Karpas-422 (cell line): ENCODE data around the gene GRK5. TPM values are rescaled to one million over a fixed set of nuclear protein-coding genes. Genes with fewer than 3 reads are reported as not detected.
A peak's percentile ranks its signal among the peaks of the same experiment; 100 is the strongest.
"Not testable (repeated sequence)": the region's sequence is repeated elsewhere in the genome, so short reads cannot be mapped to it uniquely, and the experiment has no call there.

ENCODE experiments used
- DNase-seq: peaks from one replicate; pipeline ENCODE4 v3.0.0-alpha.2; 2015
- H2AFZ ChIP-seq: fragments of 200-600 bp; sonication (generic); 2 replicates; pipeline ENCODE4 v1.6.1; 2014; ENCODE audit warnings: antibody characterized with exemption, low read length, mixed read lengths
- H3K27ac ChIP-seq: fragments of 200-600 bp; sonication (generic); 2 replicates; pipeline ENCODE4 v1.5.1; 2014; ENCODE audit warnings: mild to moderate bottlenecking, low read length, moderate library complexity
- H3K27me3 ChIP-seq: fragments of 200-600 bp; sonication (generic); 2 replicates; pipeline ENCODE4 v1.6.1; 2014; ENCODE audit warnings: low read length, mixed read lengths
- H3K36me3 ChIP-seq: fragments of 200-600 bp; sonication (generic); 2 replicates; pipeline ENCODE4 v1.6.1; 2014; ENCODE audit warnings: low read length, mixed read lengths; ENCODE audit not compliant: insufficient read depth
- H3K4me1 ChIP-seq: fragments of 200-600 bp; sonication (generic); 2 replicates; pipeline ENCODE4 v1.6.1; 2014; ENCODE audit warnings: mild to moderate bottlenecking, low read length, mixed read lengths
- H3K4me2 ChIP-seq: fragments of 200-600 bp; sonication (generic); 2 replicates; pipeline ENCODE4 v1.6.1; 2014; ENCODE audit warnings: low read length, low read depth, mild to moderate bottlenecking; ENCODE audit not compliant: poor library complexity, severe bottlenecking
- H3K4me3 ChIP-seq: fragments of 200-600 bp; sonication (generic); 2 replicates; pipeline ENCODE4 v1.5.1; 2014; ENCODE audit warnings: mild to moderate bottlenecking, antibody characterized with exemption, low read length, mixed read lengths
- H3K79me2 ChIP-seq: fragments of 200-600 bp; sonication (generic); 2 replicates; pipeline ENCODE4 v1.6.1; 2014; ENCODE audit warnings: mild to moderate bottlenecking, low read length, mixed read lengths
- H3K9ac ChIP-seq: fragments of 200-600 bp; sonication (generic); 2 replicates; pipeline ENCODE4 v1.6.0; 2014; ENCODE audit warnings: low read length
- H3K9me2 ChIP-seq: fragments of 200-600 bp; sonication (generic), shearing (Covaris generic); replicated peaks from 2 replicates; pipeline ENCODE4 v1.6.0; 2014; ENCODE audit warnings: mild to moderate bottlenecking, low read length, moderate library complexity; ENCODE audit not compliant: insufficient read depth
- H3K9me3 ChIP-seq: fragments of 300-700, 200-600 bp; sonication (generic); 2 replicates; pipeline ENCODE4 v1.6.1; 2014; ENCODE audit warnings: low read length, mixed read lengths
- H4K20me1 ChIP-seq: fragments of 200-600 bp; sonication (generic); 2 replicates; pipeline ENCODE4 v1.6.1; 2014; ENCODE audit warnings: mild to moderate bottlenecking, antibody characterized with exemption, low read length, low read depth; ENCODE audit not compliant: insufficient read depth
- total RNA-seq: library from RNA; depleted of rRNA; stranded (reverse); fragments of >200 nt; shearing (Covaris generic); gene quantifications from 2 replicates; pipeline ENCODE4 v1.2.3, GENCODE V29; 2014; ENCODE audit warnings: low replicate concordance

Gene GRK5
- total RNA-seq, 1 experiment from 2014 or later, result 4.5 TPM

GRCh38 chr10:119431034-119431772, 223.8 kb downstream of the GRK5 start:
- no peak for DNase-seq
- Histone ChIP-seq H4K20me1 (no peaks in the 10 kb centered on the region), H3K9me2 (no peaks in the 10 kb centered on the region), H2AFZ (no peak overlapping the region), H3K36me3 (peaks cover 13% of the 10 kb centered on the region), H3K27me3 (no peaks in the 10 kb centered on the region), H3K27ac (no peak overlapping the region), H3K9ac (no peak overlapping the region), H3K79me2 (no peaks in the 10 kb centered on the region), H3K4me1 (no peaks in the 10 kb centered on the region), H3K4me3 (no peak overlapping the region), H3K9me3 (peaks cover 4% of the 10 kb centered on the region; the same call in 1 of the 2 replicates), H3K4me2 (no peak overlapping the region)

GRCh38 chr10:119431773-119432135, 224.4 kb downstream of the GRK5 start:
- H3K27ac ChIP-seq, result no peak overlapping the region
- H3K9me2 ChIP-seq, result no peaks in the 10 kb centered on the region
- no peak overlapping the region for H3K4me2 ChIP-seq
- no peak overlapping the region for H3K4me3 ChIP-seq
- H3K36me3 ChIP-seq, result peaks cover 8% of the 10 kb centered on the region
- H3K9me3 ChIP-seq, result peaks cover 4% of the 10 kb centered on the region; the same call in 1 of the 2 replicates
- no peaks in the 10 kb centered on the region for H3K27me3 ChIP-seq
- H4K20me1 ChIP-seq, result no peaks in the 10 kb centered on the region
- H3K9ac ChIP-seq, result no peak overlapping the region
- H2AFZ ChIP-seq, result no peak overlapping the region
- H3K4me1 ChIP-seq, result no peaks in the 10 kb centered on the region
- no peaks in the 10 kb centered on the region for H3K79me2 ChIP-seq
- DNase-seq, result no peak

DNA sequence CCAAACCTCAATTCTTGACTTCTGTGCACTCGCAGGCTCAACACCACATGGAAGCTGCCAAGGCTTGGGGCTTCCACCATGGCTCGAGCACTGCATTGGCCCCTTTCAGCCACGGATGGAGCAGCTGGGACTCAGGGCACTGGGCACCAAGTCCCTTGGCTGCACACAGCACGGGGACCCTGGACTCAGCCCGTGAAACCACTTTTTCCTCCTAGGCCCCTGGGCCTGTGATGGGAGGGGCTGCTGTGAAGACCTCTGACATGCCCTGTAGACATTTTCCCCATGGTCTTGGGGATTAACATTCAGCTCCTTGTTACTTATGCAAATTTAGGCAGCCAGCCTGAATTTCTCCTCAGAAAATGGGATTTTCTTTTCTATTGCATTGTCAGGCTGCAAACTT, 227.6 kb downstream of the GRK5 start:
- not testable (repeated sequence) for H4K20me1 ChIP-seq, H3K36me3 ChIP-seq, H3K4me3 ChIP-seq

DNA sequence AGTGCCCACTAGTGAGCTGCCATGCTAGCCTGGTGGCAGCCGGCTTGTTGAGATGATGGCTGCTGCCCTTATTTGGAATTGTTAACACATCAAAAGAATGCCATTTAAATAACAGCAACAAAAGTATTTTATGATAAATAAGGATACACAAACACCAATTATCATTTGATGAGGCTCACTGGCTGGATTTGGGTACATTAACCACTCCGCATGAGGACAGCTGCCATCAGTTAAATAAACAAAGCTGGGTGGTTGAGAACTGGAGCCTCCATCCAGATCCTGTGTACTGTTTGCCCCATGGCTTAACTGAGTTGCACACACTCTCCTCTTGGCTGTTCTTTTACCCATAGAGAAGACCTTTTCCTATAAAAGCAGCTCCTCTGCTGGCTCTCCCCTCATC, 231.3 kb downstream of the GRK5 start:
- H3K4me1 ChIP-seq, result peaks cover 22% of the 10 kb centered on the region
- no peak for DNase-seq
- H3K4me2 ChIP-seq, result no peak overlapping the region
- no peak overlapping the region for H3K9ac ChIP-seq
- H3K9me3 ChIP-seq, result no peaks in the 10 kb centered on the region
- H3K79me2 ChIP-seq, result no peaks in the 10 kb centered on the region
- no peak overlapping the region for H3K4me3 ChIP-seq
- no peaks in the 10 kb centered on the region for H3K27me3 ChIP-seq
- no peaks in the 10 kb centered on the region for H4K20me1 ChIP-seq
- no peaks in the 10 kb centered on the region for H3K9me2 ChIP-seq
- no peak overlapping the region for H3K27ac ChIP-seq
- no peak overlapping the region for H2AFZ ChIP-seq
- H3K36me3 ChIP-seq, result no peaks in the 10 kb centered on the region

More for the DNA sequence above, 227.6 kb downstream of the GRK5 start:
- not testable (repeated sequence) for H3K9me2 ChIP-seq, H3K4me1 ChIP-seq, H3K27ac ChIP-seq, DNase-seq, H3K27me3 ChIP-seq, H3K9me3 ChIP-seq, H2AFZ ChIP-seq, H3K9ac ChIP-seq, H3K79me2 ChIP-seq, H3K4me2 ChIP-seq

DNA sequence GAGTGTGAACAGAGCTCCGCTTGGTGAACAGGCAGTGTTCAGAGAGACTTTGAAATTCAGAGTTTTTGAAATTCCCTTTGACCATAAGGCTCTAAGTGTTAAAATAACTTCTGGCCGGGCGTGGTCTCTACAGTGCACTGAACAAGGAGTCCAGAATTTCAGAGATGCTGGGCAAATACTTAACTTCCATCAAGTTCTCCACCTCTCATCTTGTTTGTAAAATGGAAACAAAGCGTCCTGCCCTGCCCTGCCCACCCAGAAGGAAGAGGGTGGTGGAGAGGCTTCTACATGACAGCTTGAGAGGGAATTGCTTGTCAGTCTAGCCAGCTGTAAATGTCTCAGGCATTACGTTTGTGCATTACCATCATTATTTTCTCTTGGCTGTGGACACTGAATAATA, 232.6 kb downstream of the GRK5 start:
- Histone ChIP-seq H3K79me2 (no peaks in the 10 kb centered on the region), H3K9me2 (no peaks in the 10 kb centered on the region), H3K9ac (no peak overlapping the region), H2AFZ (no peak overlapping the region), H3K4me1 (peaks cover 22% of the 10 kb centered on the region), H3K27ac (no peak overlapping the region), H3K9me3 (no peaks in the 10 kb centered on the region), H4K20me1 (no peaks in the 10 kb centered on the region), H3K4me3 (no peak overlapping the region), H3K4me2 (no peak overlapping the region), H3K27me3 (no peaks in the 10 kb centered on the region), H3K36me3 (no peaks in the 10 kb centered on the region)
- DNase-seq, result no peak

DNA sequence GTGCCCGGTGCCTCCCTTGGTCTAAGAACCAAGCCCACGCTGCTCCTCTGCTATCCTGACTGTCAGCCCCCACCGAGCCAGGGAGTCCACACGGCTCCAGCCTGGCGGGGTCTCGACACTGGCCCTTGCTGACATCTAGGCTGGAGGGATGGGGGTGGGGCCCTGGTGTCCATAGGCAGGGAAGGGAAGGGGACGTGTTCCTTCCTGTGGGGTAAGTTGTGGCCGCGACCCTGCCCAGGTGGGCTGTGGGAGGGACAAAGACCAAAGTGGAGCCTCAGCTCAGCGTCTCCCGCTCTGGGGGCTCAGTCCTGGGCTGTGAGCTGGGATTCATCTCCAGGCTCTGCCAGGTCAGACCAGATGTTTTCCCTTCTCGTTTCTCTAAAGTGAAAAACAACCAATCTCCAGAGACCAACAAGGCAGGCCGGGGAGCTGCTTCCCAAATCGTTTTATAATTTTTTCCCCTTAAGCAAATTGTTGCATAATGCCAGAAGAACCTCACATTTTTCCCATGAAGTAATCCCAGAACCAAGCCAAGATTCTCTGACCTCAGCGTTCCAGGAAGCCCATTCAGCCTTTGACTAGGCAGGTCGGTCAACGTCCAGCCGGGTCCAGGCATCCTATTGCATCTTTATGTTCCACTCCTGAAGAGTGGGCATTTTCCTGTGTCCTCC, 233.9 kb downstream of the GRK5 start:
- H4K20me1 ChIP-seq, result no peaks in the 10 kb centered on the region
- peaks cover 29% of the 10 kb centered on the region for H3K4me1 ChIP-seq
- H3K9me3 ChIP-seq, result no peaks in the 10 kb centered on the region
- no peak for DNase-seq
- H3K36me3 ChIP-seq, result no peaks in the 10 kb centered on the region
- 0 out of 2 replicates have a peak overlapping the region, but pooled peaks have one; percentile 57 for H3K27ac ChIP-seq
- no peaks in the 10 kb centered on the region for H3K9me2 ChIP-seq
- no peaks in the 10 kb centered on the region for H3K27me3 ChIP-seq
- H3K79me2 ChIP-seq, result no peaks in the 10 kb centered on the region
- peak overlapping the region; percentile 57; the same call in 1 of the 2 replicates for H3K9ac ChIP-seq
- no peak overlapping the region for H3K4me3 ChIP-seq
- peak overlapping the region; percentile 76 for H3K4me2 ChIP-seq
- H2AFZ ChIP-seq, result no peak overlapping the region

GRCh38 chr10:119441921-119442757, 234.8 kb downstream of the GRK5 start:
- Histone ChIP-seq H3K27ac (peak overlapping the region; percentile 57), H2AFZ (peak overlapping the region; percentile 38; the same call in 1 of the 2 replicates), H3K9ac (peak overlapping the region; percentile 57), H3K9me3 (no peaks in the 10 kb centered on the region), H3K4me3 (peak overlapping the region; percentile 42; the same call in 1 of the 2 replicates), H3K9me2 (no peaks in the 10 kb centered on the region), H3K79me2 (no peaks in the 10 kb centered on the region), H3K27me3 (no peaks in the 10 kb centered on the region), H3K36me3 (no peaks in the 10 kb centered on the region), H4K20me1 (no peaks in the 10 kb centered on the region), H3K4me2 (peak overlapping the region; percentile 76), H3K4me1 (peaks cover 29% of the 10 kb centered on the region)
- DNase-seq, result peak; percentile 77

DNA sequence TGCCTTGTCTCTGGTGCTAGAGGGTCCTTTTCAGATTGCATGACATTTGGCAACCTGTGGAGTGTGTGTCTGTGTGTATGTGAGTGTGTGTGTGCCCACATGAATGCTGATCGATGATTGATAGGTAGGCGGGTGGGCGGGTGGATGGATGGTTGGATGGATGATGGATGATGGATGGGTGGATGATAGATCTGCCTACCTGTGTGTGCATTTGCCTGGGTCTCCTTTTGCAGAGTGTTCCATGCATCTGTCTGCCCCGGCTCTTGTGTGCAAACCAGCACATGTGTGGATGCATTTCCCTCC, 235.3 kb downstream of the GRK5 start:
- Histone ChIP-seq H2AFZ (no peak overlapping the region), H3K4me3 (peak overlapping the region; percentile 42; the same call in 1 of the 2 replicates), H3K4me1 (peaks cover 29% of the 10 kb centered on the region), H3K9ac (peak overlapping the region; percentile 57), H3K36me3 (no peaks in the 10 kb centered on the region), H3K27ac (no peak overlapping the region), H3K79me2 (no peaks in the 10 kb centered on the region), H3K27me3 (no peaks in the 10 kb centered on the region), H3K9me3 (no peaks in the 10 kb centered on the region), H3K9me2 (no peaks in the 10 kb centered on the region), H3K4me2 (peak overlapping the region; percentile 76), H4K20me1 (no peaks in the 10 kb centered on the region)
- DNase-seq, result no peak
